PC-3 (cell line): ENCODE data around the gene TMEM139.

Experiments used
- EZH2 ChIP-seq: fragments of 300-600 bp; sonication (generic); IDR thresholded peaks from one replicate; pipeline ENCODE4 v1.6.1; 2017; ENCODE audit warnings: antibody characterized with exemption, mild to moderate bottlenecking, low read length; ENCODE audit not compliant: unreplicated experiment
- EZH2phosphoT487 ChIP-seq: fragments of 300-600 bp; sonication (generic); IDR thresholded peaks from 2 replicates; pipeline ENCODE4 v1.6.1; 2018; ENCODE audit warnings: mild to moderate bottlenecking, antibody characterized with exemption, low read length, borderline replicate concordance
- TF ChIP-seq, protein P1 (sequence below): fragments of 300-600 bp; sonication (generic); conservative IDR thresholded peaks from 2 replicates; pipeline ENCODE4 v1.5.1; 2017; ENCODE audit warnings: antibody characterized with exemption, low read depth, mild to moderate bottlenecking, low read length

DNA sequence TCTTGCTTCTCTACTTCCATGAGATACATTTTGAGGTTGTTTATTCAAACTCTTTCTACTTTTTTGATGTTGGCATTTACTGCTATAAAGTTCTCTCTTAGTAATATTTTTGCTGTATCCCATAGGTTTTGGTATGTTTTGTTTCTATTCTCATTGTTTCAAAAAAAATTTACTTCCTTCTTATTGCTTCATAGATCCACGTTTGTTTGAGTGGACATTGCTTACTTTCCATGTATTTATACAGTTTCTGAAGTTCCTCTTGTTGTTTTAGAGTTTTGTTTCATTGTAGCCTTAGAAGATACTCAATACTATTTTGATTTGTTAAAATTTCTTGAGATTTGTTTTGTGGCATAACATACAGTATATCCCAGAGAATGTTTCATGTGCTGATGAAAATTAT lies 49.2 kb upstream of the TMEM139 start:
- TF ChIP-seq, protein P1, sequence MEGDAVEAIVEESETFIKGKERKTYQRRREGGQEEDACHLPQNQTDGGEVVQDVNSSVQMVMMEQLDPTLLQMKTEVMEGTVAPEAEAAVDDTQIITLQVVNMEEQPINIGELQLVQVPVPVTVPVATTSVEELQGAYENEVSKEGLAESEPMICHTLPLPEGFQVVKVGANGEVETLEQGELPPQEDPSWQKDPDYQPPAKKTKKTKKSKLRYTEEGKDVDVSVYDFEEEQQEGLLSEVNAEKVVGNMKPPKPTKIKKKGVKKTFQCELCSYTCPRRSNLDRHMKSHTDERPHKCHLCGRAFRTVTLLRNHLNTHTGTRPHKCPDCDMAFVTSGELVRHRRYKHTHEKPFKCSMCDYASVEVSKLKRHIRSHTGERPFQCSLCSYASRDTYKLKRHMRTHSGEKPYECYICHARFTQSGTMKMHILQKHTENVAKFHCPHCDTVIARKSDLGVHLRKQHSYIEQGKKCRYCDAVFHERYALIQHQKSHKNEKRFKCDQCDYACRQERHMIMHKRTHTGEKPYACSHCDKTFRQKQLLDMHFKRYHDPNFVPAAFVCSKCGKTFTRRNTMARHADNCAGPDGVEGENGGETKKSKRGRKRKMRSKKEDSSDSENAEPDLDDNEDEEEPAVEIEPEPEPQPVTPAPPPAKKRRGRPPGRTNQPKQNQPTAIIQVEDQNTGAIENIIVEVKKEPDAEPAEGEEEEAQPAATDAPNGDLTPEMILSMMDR, result no peak
- no peak for TF ChIP-seq EZH2
- no peak for TF ChIP-seq EZH2phosphoT487
